Spleen (tissue), 7 donors: ENCODE results near the gene ZNF678.

Experiments used
- CTCF ChIP-seq, 11 experiments: fragments of 200-600 bp in 7 of 11; fragments of 450-650 bp in 4 of 11; sonication (generic) in 4 of 11; IDR thresholded peaks in 8 of 11; conservative IDR thresholded peaks in 3 of 11; 1 replicate in 7 of 11; 2 replicates in 4 of 11; pipeline versions ENCODE4 v1.4.0 to v1.8.0; 2016 to 2021; ENCODE audit warnings: antibody characterized with exemption in 11 of 11, inconsistent platforms in 4 of 11, mild to moderate bottlenecking in 1 of 11
- POLR2A ChIP-seq, 3 donors: fragments of 450-650 bp; IDR thresholded peaks; one replicate each; pipeline ENCODE4 v1.5.1; 2017; ENCODE audit warnings: antibody characterized with exemption in 3 of 3, mild to moderate bottlenecking in 1 of 3
- POLR2AphosphoS5 ChIP-seq, 3 donors: sonication (generic); formaldehyde crosslinking; IDR thresholded peaks; one replicate each; pipeline ENCODE4 v1.5.1; 2017; ENCODE audit warnings: antibody characterized with exemption in 3 of 3
- donor health status: DM: no; HTN: no; CAD: no; lungs with moderate emphysema.
- donor health status: DM: no; HTN: no; CAD: no.
- donor health status: DM: no; HTN: no; CAD: no.

- TF ChIP-seq CTCF (IDR thresholded peaks at IDR 0.05 in 8 of 11, conservative IDR thresholded peaks at IDR 0.05 in 3 of 11) (no peak), POLR2A (IDR thresholded peaks at IDR 0.05) (no peak), POLR2AphosphoS5 (IDR thresholded peaks at IDR 0.05) (no peak)
Observed at GRCh38 chr1:227632325-227632724, 69.0 kb downstream of the ZNF678 start.
